ENCODE results near the gene MYO1D. TPM values are rescaled to one million over a fixed set of nuclear protein-coding genes. Genes with fewer than 3 reads are reported as not detected.

MYO1D gene
- total RNA-seq, 1 experiment from 2014 or later = 23.5 TPM

DNA sequence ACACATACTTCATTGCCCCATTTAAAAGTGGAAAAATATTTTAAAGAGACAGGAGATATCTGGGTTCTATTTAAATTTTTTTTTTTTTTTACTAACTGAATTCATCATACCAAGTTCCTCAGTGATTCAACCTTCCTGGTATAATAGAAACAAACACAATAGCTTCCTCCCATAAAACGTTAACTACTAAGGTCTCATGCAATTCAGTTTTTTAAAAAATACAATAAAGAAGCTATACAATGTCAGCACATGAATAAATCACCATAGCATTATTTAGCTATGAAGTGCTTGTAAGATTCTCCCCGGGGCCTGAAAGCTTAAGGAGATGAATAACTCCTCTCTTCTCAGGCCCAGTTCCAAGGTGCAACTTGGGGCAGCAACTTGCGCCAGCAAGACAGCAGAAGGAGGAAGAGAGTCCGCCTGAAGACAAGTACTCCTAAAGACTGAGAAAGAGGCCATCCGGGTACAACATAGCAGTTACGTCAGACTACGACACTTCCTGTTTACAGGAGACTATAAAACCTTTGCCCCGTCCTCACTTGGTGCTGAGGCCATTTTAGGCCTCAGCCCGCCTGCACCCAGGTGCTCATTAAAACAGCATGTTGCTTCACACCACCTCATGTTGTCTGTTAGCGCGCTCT is 81.5 kb downstream of the MYO1D start:
- Histone ChIP-seq H3K27ac (ENCODE audit: low read length) (peak overlapping the region; percentile 40), H2AFZ (ENCODE audit: low read length) (no peak overlapping the region), H3K9ac (ENCODE audit: low read length) (no peak overlapping the region), H3K27me3 (ENCODE audit: low read length) (no peaks in the 10 kb centered on the region), H3F3A (ENCODE audit: low read length, unreplicated experiment) (no peaks in the 10 kb centered on the region), H3K36me3 (ENCODE audit: low read depth, low read length) (no peaks in the 10 kb centered on the region), H3K4me1 (ENCODE audit: insufficient read depth, low read length) (no peaks in the 10 kb centered on the region), H3K79me2 (ENCODE audit: low read length) (no peaks in the 10 kb centered on the region), H4K20me1 (ENCODE audit: low read length) (no peaks in the 10 kb centered on the region), H3K9me2 (replicated peaks; ENCODE audit: low read length) (no peaks in the 10 kb centered on the region), H3K9me3 (ENCODE audit: low read length) (no peaks in the 10 kb centered on the region), H3K4me3 (ENCODE audit: low read length) (no peak overlapping the region), H3K4me2 (ENCODE audit: low read length) (no peak overlapping the region)
- DNase-seq (no peak), ATAC-seq (peak; percentile 57)
- CTCF ChIA-PET = interaction anchor here (0.8 to 1.2 kb wide), 2 partner anchors 23 to 82 kb away, joined by 4 read pairs; partner anchors contain the start of gene MYO1D
- BruUV-seq (replicated peaks) = no TSS peak
- intact Hi-C loops (cut with micrococcal nuclease) = no loop called here
- POLR2A ChIA-PET (ENCODE audit: unreplicated experiment) = interaction anchor here (0.7 kb wide), 1 partner anchor 61 kb away, joined by 6 read pairs; no protein-coding TSS in a partner anchor
- TF ChIP-seq EZH2 (IDR thresholded peaks at IDR 0.05; ENCODE audit: low read length, unreplicated experiment) (no peak), EZH2phosphoT487 (IDR thresholded peaks at IDR 0.05; ENCODE audit: borderline replicate concordance, low read length) (no peak)
- TF ChIP-seq, protein P1, sequence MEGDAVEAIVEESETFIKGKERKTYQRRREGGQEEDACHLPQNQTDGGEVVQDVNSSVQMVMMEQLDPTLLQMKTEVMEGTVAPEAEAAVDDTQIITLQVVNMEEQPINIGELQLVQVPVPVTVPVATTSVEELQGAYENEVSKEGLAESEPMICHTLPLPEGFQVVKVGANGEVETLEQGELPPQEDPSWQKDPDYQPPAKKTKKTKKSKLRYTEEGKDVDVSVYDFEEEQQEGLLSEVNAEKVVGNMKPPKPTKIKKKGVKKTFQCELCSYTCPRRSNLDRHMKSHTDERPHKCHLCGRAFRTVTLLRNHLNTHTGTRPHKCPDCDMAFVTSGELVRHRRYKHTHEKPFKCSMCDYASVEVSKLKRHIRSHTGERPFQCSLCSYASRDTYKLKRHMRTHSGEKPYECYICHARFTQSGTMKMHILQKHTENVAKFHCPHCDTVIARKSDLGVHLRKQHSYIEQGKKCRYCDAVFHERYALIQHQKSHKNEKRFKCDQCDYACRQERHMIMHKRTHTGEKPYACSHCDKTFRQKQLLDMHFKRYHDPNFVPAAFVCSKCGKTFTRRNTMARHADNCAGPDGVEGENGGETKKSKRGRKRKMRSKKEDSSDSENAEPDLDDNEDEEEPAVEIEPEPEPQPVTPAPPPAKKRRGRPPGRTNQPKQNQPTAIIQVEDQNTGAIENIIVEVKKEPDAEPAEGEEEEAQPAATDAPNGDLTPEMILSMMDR (conservative IDR thresholded peaks at IDR 0.05; ENCODE audit: low read depth, low read length) = no peak

DNA sequence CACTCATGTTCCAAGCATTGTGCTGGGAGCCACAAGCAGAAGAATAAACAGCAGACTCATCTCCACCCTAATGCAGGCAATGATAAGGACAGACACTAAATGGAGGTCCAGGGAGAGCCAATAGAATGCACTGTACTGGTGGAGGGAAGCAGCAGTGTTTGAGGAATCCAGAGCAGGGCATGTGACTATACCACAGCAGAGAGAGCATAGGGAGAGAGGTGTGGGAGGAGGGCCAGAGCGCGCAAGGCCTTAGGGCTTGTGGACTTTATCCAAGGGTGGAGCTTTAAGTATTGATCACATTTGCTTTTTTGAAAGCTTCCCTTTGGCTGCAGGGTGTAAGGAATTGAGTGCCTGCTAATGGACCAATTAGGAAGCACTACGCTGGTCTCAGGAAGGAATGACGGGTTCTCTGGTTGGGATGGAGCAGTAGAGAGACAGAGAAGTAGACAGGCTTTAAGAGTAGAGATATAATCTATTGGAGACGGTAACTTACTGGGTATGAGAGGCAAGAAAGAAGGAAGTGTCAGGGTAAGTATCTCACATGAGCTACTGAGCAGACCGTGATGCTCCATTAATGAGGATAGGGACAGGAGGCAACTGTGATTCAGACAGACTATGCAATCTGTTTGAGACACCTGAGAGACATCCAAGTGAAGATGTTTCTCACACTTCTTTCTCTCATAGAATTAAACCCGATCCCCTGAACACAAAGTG is 82.2 kb downstream of the MYO1D start:
- TSS peak; percentile 40 for BruUV-seq (replicated peaks)
- Histone ChIP-seq H3K4me2 (ENCODE audit: low read length) (no peak overlapping the region), H3K9me3 (ENCODE audit: low read length) (no peaks in the 10 kb centered on the region), H3K9me2 (replicated peaks; ENCODE audit: low read length) (no peaks in the 10 kb centered on the region), H3K36me3 (ENCODE audit: low read depth, low read length) (no peaks in the 10 kb centered on the region), H3K27ac (ENCODE audit: low read length) (no peak overlapping the region), H2AFZ (ENCODE audit: low read length) (no peak overlapping the region), H3K9ac (ENCODE audit: low read length) (no peak overlapping the region), H3K27me3 (ENCODE audit: low read length) (no peaks in the 10 kb centered on the region), H3K4me1 (ENCODE audit: insufficient read depth, low read length) (no peaks in the 10 kb centered on the region), H3F3A (ENCODE audit: low read length, unreplicated experiment) (no peaks in the 10 kb centered on the region), H3K4me3 (ENCODE audit: low read length) (no peak overlapping the region), H4K20me1 (ENCODE audit: low read length) (no peaks in the 10 kb centered on the region), H3K79me2 (ENCODE audit: low read length) (no peaks in the 10 kb centered on the region)
- ChIA-PET CTCF (interaction anchor here (0.8 to 1.2 kb wide), 2 partner anchors 22 to 83 kb away, joined by 4 read pairs; partner anchors contain the start of gene MYO1D), POLR2A (ENCODE audit: unreplicated experiment) (no interaction called here)
- intact Hi-C loops (cut with micrococcal nuclease) = no loop called here
- TF ChIP-seq EZH2 (IDR thresholded peaks at IDR 0.05; ENCODE audit: low read length, unreplicated experiment) (no peak), EZH2phosphoT487 (IDR thresholded peaks at IDR 0.05; ENCODE audit: borderline replicate concordance, low read length) (no peak)
- TF ChIP-seq, protein P1 (conservative IDR thresholded peaks at IDR 0.05; ENCODE audit: low read depth, low read length) = no peak
- ATAC-seq (peak; percentile 53; the same call in 1 of the 2 replicates), DNase-seq (no peak)

DNA sequence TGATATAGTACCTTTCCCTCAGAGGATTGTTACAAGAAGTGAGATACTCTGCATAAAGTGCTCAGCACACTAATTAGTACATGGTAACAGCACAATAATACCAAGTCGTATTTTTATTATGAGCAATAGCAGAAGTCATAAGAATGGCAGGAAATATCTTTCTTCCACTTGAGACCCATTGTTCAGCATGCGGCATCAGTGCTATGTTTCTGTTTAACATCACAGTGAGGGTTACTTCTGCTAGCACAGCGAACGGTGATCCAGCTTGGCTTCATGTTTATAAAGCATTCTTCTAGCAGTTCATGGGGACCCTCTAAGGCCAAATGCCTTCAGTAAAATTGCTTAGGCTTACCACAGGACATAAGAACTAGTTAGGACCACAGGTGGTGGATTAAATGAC is 83.1 kb downstream of the MYO1D start:
- H3K4me1 ChIP-seq (ENCODE audit: insufficient read depth, low read length) = no peaks in the 10 kb centered on the region
- no peak overlapping the region for H3K9ac ChIP-seq (ENCODE audit: low read length)
- intact Hi-C loops (cut with micrococcal nuclease) = no loop called here
- no peak overlapping the region for H3K27ac ChIP-seq (ENCODE audit: low read length)
- H3F3A ChIP-seq (ENCODE audit: low read length, unreplicated experiment) = no peaks in the 10 kb centered on the region
- H3K4me3 ChIP-seq (ENCODE audit: low read length) = no peak overlapping the region
- H3K36me3 ChIP-seq (ENCODE audit: low read depth, low read length) = no peaks in the 10 kb centered on the region
- CTCF ChIA-PET = no interaction called here
- no peak for ATAC-seq
- no peak for DNase-seq
- TF ChIP-seq EZH2phosphoT487 (IDR thresholded peaks at IDR 0.05; ENCODE audit: borderline replicate concordance, low read length) (no peak), EZH2 (IDR thresholded peaks at IDR 0.05; ENCODE audit: low read length, unreplicated experiment) (no peak)
- TF ChIP-seq, protein P1 (conservative IDR thresholded peaks at IDR 0.05; ENCODE audit: low read depth, low read length) = no peak
- H2AFZ ChIP-seq (ENCODE audit: low read length) = no peak overlapping the region
- BruUV-seq (replicated peaks) = no TSS peak
- no peaks in the 10 kb centered on the region for H3K79me2 ChIP-seq (ENCODE audit: low read length)
- H3K4me2 ChIP-seq (ENCODE audit: low read length) = no peak overlapping the region
- H3K9me2 ChIP-seq (replicated peaks; ENCODE audit: low read length) = no peaks in the 10 kb centered on the region
- no peaks in the 10 kb centered on the region for H3K9me3 ChIP-seq (ENCODE audit: low read length)
- H4K20me1 ChIP-seq (ENCODE audit: low read length) = no peaks in the 10 kb centered on the region
- POLR2A ChIA-PET (ENCODE audit: unreplicated experiment) = no interaction called here
- H3K27me3 ChIP-seq (ENCODE audit: low read length) = no peaks in the 10 kb centered on the region
